Measurements from ENCODE around the gene MAP4.

DNA sequence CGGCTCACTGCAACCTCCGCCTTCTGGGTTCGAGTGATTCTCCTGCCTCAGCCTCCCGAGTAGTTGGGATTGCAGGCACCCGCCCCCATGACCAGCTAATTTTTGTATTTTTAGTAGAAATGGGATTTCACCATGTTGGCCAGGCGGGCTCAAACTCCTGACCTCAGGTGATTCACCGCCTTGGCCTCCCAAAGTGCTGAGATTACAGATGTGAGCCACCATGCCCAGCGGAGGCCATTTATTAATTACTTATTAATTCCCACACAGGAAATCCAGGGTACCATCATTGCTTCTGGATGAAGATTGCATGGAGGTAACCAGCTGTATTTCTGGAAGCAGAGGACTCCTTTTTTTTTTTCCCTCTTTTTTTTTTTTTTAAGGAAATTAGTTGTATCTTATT is 37.8 kb downstream of the MAP4 start:
- TF ChIP-seq SALL2 (tag by site-specific recombination; IDR thresholded peaks at IDR 0.05; ENCODE audit: borderline replicate concordance), result no peak
- no peak for TF ChIP-seq ZNF114 (tag by site-specific recombination; IDR thresholded peaks at IDR 0.05)
- TF ChIP-seq SCRT2 (tag by site-specific recombination; IDR thresholded peaks at IDR 0.05), result no peak
- TF ChIP-seq, protein P1, sequence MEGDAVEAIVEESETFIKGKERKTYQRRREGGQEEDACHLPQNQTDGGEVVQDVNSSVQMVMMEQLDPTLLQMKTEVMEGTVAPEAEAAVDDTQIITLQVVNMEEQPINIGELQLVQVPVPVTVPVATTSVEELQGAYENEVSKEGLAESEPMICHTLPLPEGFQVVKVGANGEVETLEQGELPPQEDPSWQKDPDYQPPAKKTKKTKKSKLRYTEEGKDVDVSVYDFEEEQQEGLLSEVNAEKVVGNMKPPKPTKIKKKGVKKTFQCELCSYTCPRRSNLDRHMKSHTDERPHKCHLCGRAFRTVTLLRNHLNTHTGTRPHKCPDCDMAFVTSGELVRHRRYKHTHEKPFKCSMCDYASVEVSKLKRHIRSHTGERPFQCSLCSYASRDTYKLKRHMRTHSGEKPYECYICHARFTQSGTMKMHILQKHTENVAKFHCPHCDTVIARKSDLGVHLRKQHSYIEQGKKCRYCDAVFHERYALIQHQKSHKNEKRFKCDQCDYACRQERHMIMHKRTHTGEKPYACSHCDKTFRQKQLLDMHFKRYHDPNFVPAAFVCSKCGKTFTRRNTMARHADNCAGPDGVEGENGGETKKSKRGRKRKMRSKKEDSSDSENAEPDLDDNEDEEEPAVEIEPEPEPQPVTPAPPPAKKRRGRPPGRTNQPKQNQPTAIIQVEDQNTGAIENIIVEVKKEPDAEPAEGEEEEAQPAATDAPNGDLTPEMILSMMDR (tag by site-specific recombination; IDR thresholded peaks at IDR 0.05), result no peak
- TF ChIP-seq, protein P2, sequence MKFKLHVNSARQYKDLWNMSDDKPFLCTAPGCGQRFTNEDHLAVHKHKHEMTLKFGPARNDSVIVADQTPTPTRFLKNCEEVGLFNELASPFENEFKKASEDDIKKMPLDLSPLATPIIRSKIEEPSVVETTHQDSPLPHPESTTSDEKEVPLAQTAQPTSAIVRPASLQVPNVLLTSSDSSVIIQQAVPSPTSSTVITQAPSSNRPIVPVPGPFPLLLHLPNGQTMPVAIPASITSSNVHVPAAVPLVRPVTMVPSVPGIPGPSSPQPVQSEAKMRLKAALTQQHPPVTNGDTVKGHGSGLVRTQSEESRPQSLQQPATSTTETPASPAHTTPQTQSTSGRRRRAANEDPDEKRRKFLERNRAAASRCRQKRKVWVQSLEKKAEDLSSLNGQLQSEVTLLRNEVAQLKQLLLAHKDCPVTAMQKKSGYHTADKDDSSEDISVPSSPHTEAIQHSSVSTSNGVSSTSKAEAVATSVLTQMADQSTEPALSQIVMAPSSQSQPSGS (tag by site-specific recombination; IDR thresholded peaks at IDR 0.05; ENCODE audit: low read depth), result no peak
- no peak for TF ChIP-seq TCF7L2 (IDR thresholded peaks at IDR 0.05; ENCODE audit: borderline replicate concordance, low read depth, low read length)
- no peak for TF ChIP-seq ZNF596 (tag by site-specific recombination; IDR thresholded peaks at IDR 0.05)
- no peak for TF ChIP-seq ZBTB21 (tag by site-specific recombination; IDR thresholded peaks at IDR 0.05)
- TF ChIP-seq ZBTB1 (tag by site-specific recombination; IDR thresholded peaks at IDR 0.05), result no peak
- TF ChIP-seq, protein P3, sequence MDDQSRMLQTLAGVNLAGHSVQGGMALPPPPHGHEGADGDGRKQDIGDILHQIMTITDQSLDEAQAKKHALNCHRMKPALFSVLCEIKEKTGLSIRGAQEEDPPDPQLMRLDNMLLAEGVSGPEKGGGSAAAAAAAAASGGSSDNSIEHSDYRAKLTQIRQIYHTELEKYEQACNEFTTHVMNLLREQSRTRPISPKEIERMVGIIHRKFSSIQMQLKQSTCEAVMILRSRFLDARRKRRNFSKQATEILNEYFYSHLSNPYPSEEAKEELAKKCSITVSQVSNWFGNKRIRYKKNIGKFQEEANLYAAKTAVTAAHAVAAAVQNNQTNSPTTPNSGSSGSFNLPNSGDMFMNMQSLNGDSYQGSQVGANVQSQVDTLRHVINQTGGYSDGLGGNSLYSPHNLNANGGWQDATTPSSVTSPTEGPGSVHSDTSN (CRISPR knock-in tag; IDR thresholded peaks at IDR 0.05), result no peak
- no peak for TF ChIP-seq IKZF3 (tag by site-specific recombination; IDR thresholded peaks at IDR 0.05)
- no peak for TF ChIP-seq ZXDB (tag by site-specific recombination; IDR thresholded peaks at IDR 0.05)

Measured in HEK293 (cell line).